Measurements from ENCODE around the gene MPRIP. TPM values are rescaled to one million over a fixed set of nuclear protein-coding genes. Genes with fewer than 3 reads are reported as not detected.

MPRIP gene
- total RNA-seq, 4 donors from 2014 or later = 122 to 207 (median 145) TPM

DNA sequence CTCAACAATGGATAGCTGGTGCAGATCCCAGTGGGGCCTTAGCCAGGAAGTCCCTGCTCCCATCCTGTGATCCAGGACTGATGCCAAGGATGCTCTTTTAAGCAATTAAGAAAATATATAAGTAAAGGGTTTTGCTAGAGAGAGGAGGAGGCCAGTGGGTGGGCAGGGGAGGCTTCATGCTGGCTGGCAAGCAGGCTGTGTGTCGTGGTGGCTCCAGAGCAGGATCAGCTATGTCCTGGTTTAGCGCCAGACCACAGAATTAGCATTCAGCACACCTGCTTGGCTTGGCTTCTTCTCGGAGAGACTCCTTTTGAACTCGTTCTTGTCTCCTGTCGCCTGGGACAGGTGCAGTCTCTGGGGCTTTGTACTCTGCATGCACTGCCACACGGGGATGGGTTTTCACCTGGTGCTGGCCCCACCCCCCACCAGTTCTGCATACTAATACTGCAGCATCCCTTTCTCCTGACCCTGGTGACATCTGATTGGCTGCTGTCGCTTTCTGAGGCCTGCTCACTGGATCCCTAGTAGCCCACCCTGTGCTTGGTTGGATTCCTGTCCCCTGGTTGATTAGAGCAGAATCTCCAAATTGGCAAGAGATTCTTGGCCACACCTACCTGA, 97.8 kb downstream of the MPRIP start:
- 75% methylated on average over 3 of the region's 7 CpGs for WGBS
- H3K27ac ChIP-seq = no peak overlapping the region
- H3K4me1 ChIP-seq = peaks cover 20% of the 10 kb centered on the region
- no peaks in the 10 kb centered on the region for H3K9me3 ChIP-seq
- no peaks in the 10 kb centered on the region for H3K27me3 ChIP-seq
- TF ChIP-seq, protein P1, sequence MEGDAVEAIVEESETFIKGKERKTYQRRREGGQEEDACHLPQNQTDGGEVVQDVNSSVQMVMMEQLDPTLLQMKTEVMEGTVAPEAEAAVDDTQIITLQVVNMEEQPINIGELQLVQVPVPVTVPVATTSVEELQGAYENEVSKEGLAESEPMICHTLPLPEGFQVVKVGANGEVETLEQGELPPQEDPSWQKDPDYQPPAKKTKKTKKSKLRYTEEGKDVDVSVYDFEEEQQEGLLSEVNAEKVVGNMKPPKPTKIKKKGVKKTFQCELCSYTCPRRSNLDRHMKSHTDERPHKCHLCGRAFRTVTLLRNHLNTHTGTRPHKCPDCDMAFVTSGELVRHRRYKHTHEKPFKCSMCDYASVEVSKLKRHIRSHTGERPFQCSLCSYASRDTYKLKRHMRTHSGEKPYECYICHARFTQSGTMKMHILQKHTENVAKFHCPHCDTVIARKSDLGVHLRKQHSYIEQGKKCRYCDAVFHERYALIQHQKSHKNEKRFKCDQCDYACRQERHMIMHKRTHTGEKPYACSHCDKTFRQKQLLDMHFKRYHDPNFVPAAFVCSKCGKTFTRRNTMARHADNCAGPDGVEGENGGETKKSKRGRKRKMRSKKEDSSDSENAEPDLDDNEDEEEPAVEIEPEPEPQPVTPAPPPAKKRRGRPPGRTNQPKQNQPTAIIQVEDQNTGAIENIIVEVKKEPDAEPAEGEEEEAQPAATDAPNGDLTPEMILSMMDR (IDR thresholded peaks at IDR 0.05) = no peak
- no peak for TF ChIP-seq POLR2A (IDR thresholded peaks at IDR 0.05)
- H3K36me3 ChIP-seq = peaks cover 80% of the 10 kb centered on the region
- no peak overlapping the region for H3K4me3 ChIP-seq
- no peak for DNase-seq (ENCODE audit: low spot score in 2 of 2)

DNA sequence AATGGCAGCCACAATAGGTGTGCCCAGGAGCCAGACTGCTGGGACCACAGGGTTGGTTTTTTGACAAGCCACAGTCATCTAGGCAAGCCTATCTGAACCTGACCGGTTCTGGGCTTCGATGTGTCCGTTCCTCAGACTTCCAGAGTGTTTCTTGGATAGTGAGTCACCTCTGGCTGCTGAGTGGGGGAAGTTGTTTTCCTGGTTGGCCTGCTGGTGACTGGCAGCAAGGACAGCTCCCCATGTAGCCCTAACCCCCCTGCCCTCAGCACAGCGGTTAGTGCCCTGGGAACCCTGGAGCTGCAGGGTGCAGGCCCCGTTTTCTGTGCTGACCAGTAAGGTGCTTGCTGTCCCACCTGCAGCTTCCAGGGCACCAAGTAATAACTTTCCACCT, 98.3 kb downstream of the MPRIP start:
- WGBS = 59% methylated on average over 5 of the region's 5 CpGs
- H3K27ac ChIP-seq = no peak overlapping the region
- no peak for DNase-seq (ENCODE audit: low spot score in 2 of 2)
- H3K4me3 ChIP-seq = no peak overlapping the region
- H3K4me1 ChIP-seq = peaks cover 20% of the 10 kb centered on the region
- no peaks in the 10 kb centered on the region for H3K9me3 ChIP-seq
- H3K27me3 ChIP-seq = no peaks in the 10 kb centered on the region
- H3K36me3 ChIP-seq = peaks cover 80% of the 10 kb centered on the region
- no peak for TF ChIP-seq EP300 (IDR thresholded peaks at IDR 0.05)
- TF ChIP-seq, protein P1 (IDR thresholded peaks at IDR 0.05) = no peak
- no peak for TF ChIP-seq POLR2A (IDR thresholded peaks at IDR 0.05)
- no peak for TF ChIP-seq POLR2AphosphoS5 (IDR thresholded peaks at IDR 0.05)

DNA sequence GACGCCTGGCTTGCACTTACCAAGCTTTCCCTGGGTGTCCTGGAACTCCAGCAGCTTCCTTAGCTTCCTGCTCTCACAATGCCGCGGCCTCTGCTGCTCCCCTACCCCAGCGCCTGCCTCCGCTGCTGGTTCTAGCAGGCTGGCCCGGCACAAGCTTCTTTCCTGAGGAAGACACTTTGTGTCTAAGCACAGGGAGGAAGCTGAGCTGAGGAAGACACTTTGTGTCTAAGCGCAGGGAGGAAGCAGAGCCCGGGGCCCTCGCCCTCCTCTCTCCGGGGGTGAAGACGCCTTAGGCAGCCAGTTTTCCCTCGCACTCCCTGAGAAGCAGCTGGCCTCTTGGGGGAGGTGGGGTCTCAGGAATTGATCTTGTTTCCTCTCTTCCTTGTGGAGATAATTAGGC, 99.0 kb downstream of the MPRIP start:
- H3K9me3 ChIP-seq = no peaks in the 10 kb centered on the region
- no peak overlapping the region for H3K27ac ChIP-seq
- WGBS = 76% methylated on average over 10 of the region's 12 CpGs
- TF ChIP-seq POLR2A (IDR thresholded peaks at IDR 0.05) (no peak), EP300 (IDR thresholded peaks at IDR 0.05) (no peak), POLR2AphosphoS5 (IDR thresholded peaks at IDR 0.05) (no peak)
- TF ChIP-seq, protein P1 (IDR thresholded peaks at IDR 0.05) = no peak
- H3K27me3 ChIP-seq = no peaks in the 10 kb centered on the region
- DNase-seq (ENCODE audit: low spot score in 2 of 2) = no peak
- H3K36me3 ChIP-seq = peaks cover 80% of the 10 kb centered on the region
- peaks cover 20% of the 10 kb centered on the region for H3K4me1 ChIP-seq
- no peak overlapping the region for H3K4me3 ChIP-seq

DNA sequence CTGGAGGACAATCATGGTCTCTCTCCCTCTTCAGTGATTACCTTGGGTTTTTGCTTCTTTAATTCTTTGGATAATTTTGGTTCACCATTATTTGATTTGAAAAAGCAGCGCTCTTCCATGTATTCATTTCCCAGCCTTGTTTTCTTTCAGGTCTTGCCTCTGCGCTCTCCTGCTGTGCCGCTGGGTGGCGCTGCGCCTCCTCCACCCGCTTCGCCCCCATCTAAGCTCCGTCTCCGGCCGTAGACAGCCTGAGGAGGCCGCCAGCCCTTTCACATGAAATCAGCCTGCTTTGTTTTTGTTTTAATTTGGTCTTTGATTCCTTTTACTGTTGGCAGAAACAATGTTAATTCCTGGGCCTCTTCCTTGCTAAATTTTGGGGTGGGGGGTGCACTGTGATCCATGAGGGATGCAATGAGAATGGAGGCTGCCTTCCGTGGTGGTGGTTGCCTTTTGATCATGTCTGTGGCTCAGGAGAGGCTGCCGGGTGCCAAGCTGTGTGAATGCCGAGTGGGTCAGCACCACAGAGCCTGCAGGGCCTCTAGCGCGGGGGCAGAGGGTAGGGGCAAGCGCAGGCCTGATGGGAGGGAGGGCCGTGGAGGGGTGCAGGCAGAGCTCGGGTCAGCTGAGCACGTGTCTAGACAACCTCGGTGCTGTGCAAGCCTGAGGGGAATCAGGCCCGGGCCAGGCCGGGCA, 99.7 kb downstream of the MPRIP start:
- Histone ChIP-seq H3K27me3 (no peaks in the 10 kb centered on the region), H3K36me3 (peaks cover 80% of the 10 kb centered on the region), H3K4me3 (no peak overlapping the region), H3K9me3 (no peaks in the 10 kb centered on the region), H3K27ac (no peak overlapping the region), H3K4me1 (peaks cover 20% of the 10 kb centered on the region)
- no peak for TF ChIP-seq POLR2AphosphoS5 (IDR thresholded peaks at IDR 0.05)
- TF ChIP-seq, protein P1 (IDR thresholded peaks at IDR 0.05) = peak; percentile 28 to 91
- DNase-seq (ENCODE audit: low spot score in 2 of 2) = no peak
- 46% methylated on average over 18 of the region's 23 CpGs for WGBS

DNA sequence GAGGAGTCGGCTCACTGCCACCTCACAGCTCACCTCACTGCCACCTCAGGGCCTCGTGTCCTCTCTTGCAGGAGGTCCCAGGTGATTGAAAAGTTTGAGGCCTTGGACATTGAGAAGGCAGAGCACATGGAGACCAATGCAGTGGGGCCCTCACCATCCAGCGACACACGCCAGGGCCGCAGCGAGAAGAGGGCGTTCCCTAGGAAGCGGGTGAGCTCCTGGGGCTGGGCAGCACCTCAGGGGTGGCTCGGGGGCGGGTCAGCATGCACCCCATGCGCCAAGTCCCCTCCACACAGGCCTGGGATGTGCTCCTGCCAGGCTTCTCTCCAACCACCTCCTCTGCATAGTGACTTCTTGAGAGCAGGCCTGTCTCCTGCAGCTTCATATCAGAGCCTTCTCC, 100.3 kb downstream of the MPRIP start:
- H3K27ac ChIP-seq = no peak overlapping the region
- no peaks in the 10 kb centered on the region for H3K9me3 ChIP-seq
- 60% methylated on average over 1 of the region's 11 CpGs for WGBS
- peaks cover 20% of the 10 kb centered on the region for H3K4me1 ChIP-seq
- H3K36me3 ChIP-seq = peaks cover 82% of the 10 kb centered on the region
- TF ChIP-seq, protein P1 (IDR thresholded peaks at IDR 0.05) = no peak
- TF ChIP-seq POLR2A (IDR thresholded peaks at IDR 0.05) (no peak), EP300 (IDR thresholded peaks at IDR 0.05) (no peak), POLR2AphosphoS5 (IDR thresholded peaks at IDR 0.05) (no peak)
- no peaks in the 10 kb centered on the region for H3K27me3 ChIP-seq
- no peak overlapping the region for H3K4me3 ChIP-seq
- no peak for DNase-seq (ENCODE audit: low spot score in 2 of 2)
